Measurements from ENCODE around the gene CFL2. TPM values are rescaled to one million over a fixed set of nuclear protein-coding genes. Genes with fewer than 3 reads are reported as not detected.
A peak's percentile ranks its signal among the peaks of the same experiment; 100 is the strongest.

The CFL2 gene
- polyA plus RNA-seq, 3 donors, result 2.0 to 3.8 (median 3.5) TPM

DNA sequence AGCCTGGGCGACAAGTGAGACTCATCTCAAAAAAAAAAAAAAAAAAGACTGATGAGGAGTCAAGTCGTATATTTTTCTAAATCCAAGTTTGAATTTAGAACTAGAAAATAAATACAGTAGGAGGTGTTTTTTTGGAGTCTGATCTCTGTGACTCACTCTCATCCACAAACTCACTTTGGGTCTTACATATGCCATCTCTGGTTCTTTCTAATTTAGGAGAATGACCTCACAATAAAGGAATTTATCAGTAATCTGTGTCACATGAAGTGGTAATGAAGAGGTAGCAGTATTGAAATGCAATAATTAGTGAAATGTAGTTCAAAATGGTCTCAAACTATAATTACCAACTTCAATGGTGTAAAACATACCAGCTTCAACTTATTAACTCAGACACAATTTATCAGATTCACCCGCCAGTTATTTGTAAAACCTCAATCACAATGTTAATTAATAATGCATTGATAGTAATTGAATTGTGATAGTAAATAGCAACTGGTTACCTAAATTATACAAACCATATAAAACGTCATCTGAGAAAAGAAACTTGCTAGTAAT is 4.4 kb upstream of the CFL2 start:
- H3K9me3 Mint-ChIP-seq, result no peaks in the 10 kb centered on the region
- no peak overlapping the region for H3K4me3 Mint-ChIP-seq
- no CpG with 5 or more reads among the region's 4 CpGs for WGBS (ENCODE audit: insufficient coverage)
- H3K27ac ChIP-seq (ENCODE audit: low read depth in 1 of 2, low read length in 2 of 2), result no peak overlapping the region
- H3K4me1 ChIP-seq (ENCODE audit: control insufficient read depth in 1 of 2, insufficient read depth in 2 of 2, low read length in 2 of 2), result peaks cover 8 to 11% of the 10 kb centered on the region in 2 donors
- H3K27ac Mint-ChIP-seq, result no peak overlapping the region
- H3K27me3 ChIP-seq (ENCODE audit: control insufficient read depth in 2 of 2, insufficient read depth in 2 of 2, low read length in 2 of 2), result peaks cover 4% of the 10 kb centered on the region in 2 donors
- peaks cover 16% of the 10 kb centered on the region for H3K4me1 Mint-ChIP-seq
- DNase-seq, result no peak
- H3K9ac ChIP-seq (ENCODE audit: insufficient read depth, low read length, poor library complexity, severe bottlenecking), result no peak overlapping the region
- no peaks in the 10 kb centered on the region for H4K20me1 ChIP-seq (ENCODE audit: insufficient read depth, low read length)
- intact Hi-C loops (cut with micrococcal nuclease), result no loop called here
- H3K36me3 Mint-ChIP-seq, result no peaks in the 10 kb centered on the region
- no peak overlapping the region for H2AFZ ChIP-seq (ENCODE audit: insufficient read depth, low read depth, low read length, poor library complexity, severe bottlenecking)
- no peak overlapping the region for H3K4me2 ChIP-seq (replicated peaks; ENCODE audit: extremely low read depth, low read length, poor library complexity, severe bottlenecking)
- H3K4me3 ChIP-seq (replicated peaks in 1 of 3; ENCODE audit: low read depth in 2 of 3, low read length in 3 of 3), result no peak overlapping the region
- H3K9me3 ChIP-seq (replicated peaks in 1 of 2; ENCODE audit: control insufficient read depth in 1 of 2, insufficient read depth in 1 of 2, low read length in 2 of 2), result no peaks in the 10 kb centered on the region
- TF ChIP-seq, protein P1, sequence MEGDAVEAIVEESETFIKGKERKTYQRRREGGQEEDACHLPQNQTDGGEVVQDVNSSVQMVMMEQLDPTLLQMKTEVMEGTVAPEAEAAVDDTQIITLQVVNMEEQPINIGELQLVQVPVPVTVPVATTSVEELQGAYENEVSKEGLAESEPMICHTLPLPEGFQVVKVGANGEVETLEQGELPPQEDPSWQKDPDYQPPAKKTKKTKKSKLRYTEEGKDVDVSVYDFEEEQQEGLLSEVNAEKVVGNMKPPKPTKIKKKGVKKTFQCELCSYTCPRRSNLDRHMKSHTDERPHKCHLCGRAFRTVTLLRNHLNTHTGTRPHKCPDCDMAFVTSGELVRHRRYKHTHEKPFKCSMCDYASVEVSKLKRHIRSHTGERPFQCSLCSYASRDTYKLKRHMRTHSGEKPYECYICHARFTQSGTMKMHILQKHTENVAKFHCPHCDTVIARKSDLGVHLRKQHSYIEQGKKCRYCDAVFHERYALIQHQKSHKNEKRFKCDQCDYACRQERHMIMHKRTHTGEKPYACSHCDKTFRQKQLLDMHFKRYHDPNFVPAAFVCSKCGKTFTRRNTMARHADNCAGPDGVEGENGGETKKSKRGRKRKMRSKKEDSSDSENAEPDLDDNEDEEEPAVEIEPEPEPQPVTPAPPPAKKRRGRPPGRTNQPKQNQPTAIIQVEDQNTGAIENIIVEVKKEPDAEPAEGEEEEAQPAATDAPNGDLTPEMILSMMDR (IDR thresholded peaks at IDR 0.05), result no peak
- H3K27me3 Mint-ChIP-seq (ENCODE audit: low read depth in 3 of 3), result peaks cover 4 to 11% (median 8%) of the 10 kb centered on the region in 3 donors
- H3K79me2 ChIP-seq (ENCODE audit: insufficient read depth, low read length), result no peaks in the 10 kb centered on the region
- no peaks in the 10 kb centered on the region for H3K36me3 ChIP-seq (replicated peaks in 1 of 2; ENCODE audit: control insufficient read depth in 1 of 2, insufficient read depth in 2 of 2, low read length in 2 of 2)

- DNase-seq, result no peak
- Mint-ChIP-seq H3K27ac (peak overlapping the region in 2 of 7 donors; percentile 4 to 46), H3K36me3 (no peaks in the 10 kb centered on the region), H3K9me3 (no peaks in the 10 kb centered on the region), H3K27me3 (ENCODE audit: low read depth in 3 of 3) (peaks cover 4 to 11% (median 8%) of the 10 kb centered on the region in 3 donors), H3K4me3 (peak overlapping the region; percentile 83 to 89), H3K4me1 (peaks cover 20% of the 10 kb centered on the region)
- intact Hi-C loops (cut with micrococcal nuclease), result no loop called here
- peaks cover 0 to 4% of the 10 kb centered on the region in 2 donors for H3K36me3 ChIP-seq (replicated peaks in 1 of 2; ENCODE audit: control insufficient read depth in 1 of 2, insufficient read depth in 2 of 2, low read length in 2 of 2)
- peak overlapping the region in 1 of 2 donors; percentile 75 for H3K27ac ChIP-seq (ENCODE audit: low read depth in 1 of 2, low read length in 2 of 2)
- peak overlapping the region; percentile 86 to 88 (median 88) for H3K4me3 ChIP-seq (replicated peaks in 1 of 3; ENCODE audit: low read depth in 2 of 3, low read length in 3 of 3)
- H3K9ac ChIP-seq (ENCODE audit: insufficient read depth, low read length, poor library complexity, severe bottlenecking), result peak overlapping the region; percentile 82
- TF ChIP-seq, protein P1 (IDR thresholded peaks at IDR 0.05), result no peak
- 74% methylated on average over 3 of the region's 8 CpGs for WGBS (ENCODE audit: insufficient coverage)
- H3K4me1 ChIP-seq (ENCODE audit: control insufficient read depth in 1 of 2, insufficient read depth in 2 of 2, low read length in 2 of 2), result peaks cover 11 to 18% of the 10 kb centered on the region in 2 donors
- H3K4me2 ChIP-seq (replicated peaks; ENCODE audit: extremely low read depth, low read length, poor library complexity, severe bottlenecking), result peak overlapping the region; percentile 93
- H3K27me3 ChIP-seq (ENCODE audit: control insufficient read depth in 2 of 2, insufficient read depth in 2 of 2, low read length in 2 of 2), result peaks cover 3 to 4% of the 10 kb centered on the region in 2 donors
- H4K20me1 ChIP-seq (ENCODE audit: insufficient read depth, low read length), result no peaks in the 10 kb centered on the region
- peak overlapping the region; percentile 96 for H2AFZ ChIP-seq (ENCODE audit: insufficient read depth, low read depth, low read length, poor library complexity, severe bottlenecking)
- H3K79me2 ChIP-seq (ENCODE audit: insufficient read depth, low read length), result no peaks in the 10 kb centered on the region
- no peaks in the 10 kb centered on the region for H3K9me3 ChIP-seq (replicated peaks in 1 of 2; ENCODE audit: control insufficient read depth in 1 of 2, insufficient read depth in 1 of 2, low read length in 2 of 2)
Observed at GRCh38 chr14:34715127-34715863, 902 bp upstream of the CFL2 start.
